Psoas muscle (tissue), 8 donors: ENCODE results near the gene RRBP1. TPM values are rescaled to one million over a fixed set of nuclear protein-coding genes. Genes with fewer than 3 reads are reported as not detected.
A peak's percentile ranks its signal among the peaks of the same experiment; 100 is the strongest.

Experiments used
- ATAC-seq, 4 donors: fragments of 200-7000 bp; cut with Tn5 transposase; one replicate each; pipeline ENCODE4 v1.9.1; 2020; ENCODE audit warnings: moderate library complexity in 3 of 4, mild to moderate bottlenecking in 2 of 4
- DNase-seq, 2 donors: peaks; one replicate each; pipeline ENCODE4 v3.0.0-alpha.2; 2020
- H3K27ac ChIP-seq: fragments of 200-600 bp; one replicate; pipeline ENCODE4 v1.8.0; 2022
- H3K27me3 ChIP-seq, 3 donors: fragments of 200-600 bp in 1 of 3; one replicate each; pipeline versions ENCODE4 v1.6.1 to v1.8.0; 2013 to 2022; ENCODE audit warnings: low read length in 2 of 3, mild to moderate bottlenecking in 2 of 3, moderate library complexity in 1 of 3; ENCODE audit not compliant: insufficient read depth in 3 of 3
- H3K36me3 ChIP-seq, 2 donors: fragments of 200-600 bp in 1 of 2; one replicate each; pipeline versions ENCODE4 v1.6.1 to v1.8.0; 2013 to 2022; ENCODE audit warnings: low read depth in 1 of 2, mild to moderate bottlenecking in 1 of 2, moderate library complexity in 1 of 2; ENCODE audit not compliant: insufficient read depth in 1 of 2
- H3K4me1 ChIP-seq: fragments of 200-600 bp; one replicate; pipeline ENCODE4 v1.8.0; 2022
- H3K4me3 ChIP-seq: fragments of 200-600 bp; one replicate; pipeline ENCODE4 v1.8.0; 2022; ENCODE audit warnings: mild to moderate bottlenecking
- H3K9me3 ChIP-seq: fragments of 200-600 bp; one replicate; pipeline ENCODE4 v1.8.0; 2022
- WGBS, 3 donors: extraction: QIAGEN DNeasy Blood & Tissue Kit; methylation state at CpG; one replicate each; pipeline versions ENCODE4 v1.1.6 to v1.1.7; 2013; 5-methylcytosine and 5-hydroxymethylcytosine counted together
- intact Hi-C, 2 donors: fragments of 100-400 bp; cut with DNase I; formaldehyde crosslinking; loops; one replicate each; pipeline versions ENCODE4 v1.11.0 to v1.14.2; 2022
- polyA plus RNA-seq, 3 donors: library from polyadenylated mRNA; stranded (reverse); fragments of 200-250 nt; gene quantifications; one replicate each; pipeline ENCODE4 v1.2.3, GENCODE V29; 2013
- total RNA-seq, 4 donors: library from RNA; stranded (reverse); fragmentation: NEBNext Ultra II Directional in 2 of 4; extraction: Animal tissue kit (Norgen Biotek cat#: 25700) in 2 of 4; gene quantifications; one replicate each; pipeline versions ENCODE4 v1.2.1 to v1.2.4, GENCODE V29; 2021 to 2023
- TF ChIP-seq, protein P1 (sequence below): fragments of 200-600 bp; IDR thresholded peaks from one replicate; pipeline ENCODE4 v1.8.0; 2022; ENCODE audit warnings: antibody characterized with exemption
- donor health status: healthy with polysubstance abuse.
- donor health status: DM: no; HTN: no; CAD: no; lungs with moderate emphysema.
- donor health status: Bipolar disorder and iron deficiency.
- donor health status: healthy.
- donor health status: DM: yes; HTN: yes; CAD: no.
- donor health status: DM: no; HTN: no; CAD: no.
- donor health status: DM: no; HTN: no; CAD: no.
- donor health status: DM: yes; HTN: yes; CAD: no.

RRBP1 gene
- total and polyA plus RNA-seq, 7 donors: 14.2 to 40.8 (median 21.8) TPM

- Histone ChIP-seq H3K36me3 (peaks cover 0 to 72% of the 10 kb centered on the region in 2 donors), H3K4me1 (peaks cover 6% of the 10 kb centered on the region), H3K27me3 (no peaks in the 10 kb centered on the region), H3K9me3 (no peaks in the 10 kb centered on the region), H3K4me3 (no peak overlapping the region), H3K27ac (no peak overlapping the region)
- TF ChIP-seq, protein P1, sequence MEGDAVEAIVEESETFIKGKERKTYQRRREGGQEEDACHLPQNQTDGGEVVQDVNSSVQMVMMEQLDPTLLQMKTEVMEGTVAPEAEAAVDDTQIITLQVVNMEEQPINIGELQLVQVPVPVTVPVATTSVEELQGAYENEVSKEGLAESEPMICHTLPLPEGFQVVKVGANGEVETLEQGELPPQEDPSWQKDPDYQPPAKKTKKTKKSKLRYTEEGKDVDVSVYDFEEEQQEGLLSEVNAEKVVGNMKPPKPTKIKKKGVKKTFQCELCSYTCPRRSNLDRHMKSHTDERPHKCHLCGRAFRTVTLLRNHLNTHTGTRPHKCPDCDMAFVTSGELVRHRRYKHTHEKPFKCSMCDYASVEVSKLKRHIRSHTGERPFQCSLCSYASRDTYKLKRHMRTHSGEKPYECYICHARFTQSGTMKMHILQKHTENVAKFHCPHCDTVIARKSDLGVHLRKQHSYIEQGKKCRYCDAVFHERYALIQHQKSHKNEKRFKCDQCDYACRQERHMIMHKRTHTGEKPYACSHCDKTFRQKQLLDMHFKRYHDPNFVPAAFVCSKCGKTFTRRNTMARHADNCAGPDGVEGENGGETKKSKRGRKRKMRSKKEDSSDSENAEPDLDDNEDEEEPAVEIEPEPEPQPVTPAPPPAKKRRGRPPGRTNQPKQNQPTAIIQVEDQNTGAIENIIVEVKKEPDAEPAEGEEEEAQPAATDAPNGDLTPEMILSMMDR: no peak
- 78 to 88% (median 84%) methylated on average over 29 of the region's 29 CpGs for WGBS, 3 donors
- intact Hi-C loops: no loop called here
- peak in 1 of 2 donors; percentile 47 for DNase-seq
- no peak for ATAC-seq
Measured at GRCh38 chr20:17619351-17620093, 62.5 kb downstream of the RRBP1 start.

GRCh38 chr20:17618673-17619013, 63.4 kb downstream of the RRBP1 start:
- intact Hi-C loops: no loop called here
- WGBS, 3 donors: 95 to 96% (median 96%) methylated on average over 10 of the region's 10 CpGs
- no peak for ATAC-seq
- DNase-seq: no peak
- no peaks in the 10 kb centered on the region for H3K9me3 ChIP-seq
- no peak overlapping the region for H3K4me3 ChIP-seq
- no peaks in the 10 kb centered on the region for H3K27me3 ChIP-seq
- TF ChIP-seq, protein P1: no peak
- H3K27ac ChIP-seq: no peak overlapping the region
- peaks cover 6% of the 10 kb centered on the region for H3K4me1 ChIP-seq
- H3K36me3 ChIP-seq: peaks cover 0 to 70% of the 10 kb centered on the region in 2 donors

- Histone ChIP-seq H3K27ac (no peak overlapping the region), H3K36me3 (peaks cover 0 to 66% of the 10 kb centered on the region in 2 donors), H3K27me3 (no peaks in the 10 kb centered on the region), H3K9me3 (no peaks in the 10 kb centered on the region), H3K4me3 (no peak overlapping the region), H3K4me1 (peaks cover 6% of the 10 kb centered on the region)
- intact Hi-C loops: loop anchor here (1.0 to 2.0 kb wide), 2 partner anchors 81 to 113 kb away; no protein-coding TSS in a partner anchor
- ATAC-seq (peak in 2 of 4 donors; percentile 9), DNase-seq (peak in 1 of 2 donors; percentile 51)
- TF ChIP-seq, protein P1: no peak
- WGBS, 3 donors: 88 to 92% (median 90%) methylated on average over 20 of the region's 20 CpGs
Measured at GRCh38 chr20:17617868-17618672, 64.0 kb downstream of the RRBP1 start.

DNA sequence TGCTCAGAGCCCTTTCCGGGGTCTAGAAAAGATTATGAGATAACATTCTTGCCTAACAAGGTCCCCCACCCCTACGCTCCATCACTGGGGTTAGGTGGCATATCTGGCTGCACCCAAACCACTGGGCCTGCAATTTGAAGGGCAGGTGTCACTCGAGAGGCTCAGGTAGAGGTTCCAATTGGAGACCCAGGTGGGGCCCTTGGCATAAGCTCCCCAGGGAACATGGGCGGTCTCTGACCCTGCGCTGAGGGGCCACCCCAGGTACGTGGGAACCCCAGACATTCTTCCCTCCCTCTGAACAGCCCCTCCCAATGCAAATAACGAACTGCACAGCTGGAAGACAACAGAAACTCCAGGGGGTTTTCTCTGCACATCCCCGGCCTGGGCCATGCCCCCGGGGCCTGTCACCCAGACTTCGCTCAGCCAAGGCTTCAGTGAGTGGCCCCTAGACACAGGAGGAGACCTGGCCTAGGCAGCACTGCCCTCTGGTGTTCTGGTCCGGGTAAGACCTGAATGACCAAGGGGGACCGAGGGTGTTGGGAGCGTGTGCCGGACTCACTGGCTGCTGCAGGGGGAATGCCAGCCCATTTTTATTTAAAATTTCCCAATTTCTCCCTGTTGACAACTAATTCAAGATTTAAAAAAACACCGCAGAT, 64.7 kb downstream of the RRBP1 start:
- peak; percentile 67 to 83 (median 76) for ATAC-seq
- no peak overlapping the region for H3K27ac ChIP-seq
- no peak overlapping the region for H3K4me3 ChIP-seq
- TF ChIP-seq, protein P1: peak; percentile 67
- intact Hi-C loops: loop anchor here (1.0 to 2.0 kb wide), 2 partner anchors 80 to 113 kb away; no protein-coding TSS in a partner anchor
- H3K27me3 ChIP-seq: no peaks in the 10 kb centered on the region
- H3K4me1 ChIP-seq: peaks cover 6% of the 10 kb centered on the region
- WGBS, 3 donors: 70 to 82% (median 73%) methylated on average over 15 of the region's 15 CpGs
- H3K36me3 ChIP-seq: peaks cover 0 to 58% of the 10 kb centered on the region in 2 donors
- peak in 1 of 2 donors; percentile 79 for DNase-seq
- no peaks in the 10 kb centered on the region for H3K9me3 ChIP-seq
